Type B pancreatic cell (in vitro differentiated cells): ENCODE measurements around the gene ITGB3. TPM values are rescaled to one million over a fixed set of nuclear protein-coding genes. Genes with fewer than 3 reads are reported as not detected.

Source experiments
- DNase-seq: peaks from one replicate; pipeline ENCODE4 v3.0.0; 2021; ENCODE audit warnings: mixed read lengths; ENCODE audit not compliant: unreplicated experiment; ENCODE audit errors: extremely low spot score
- H3K27ac Mint-ChIP-seq: 2 replicates; pipeline ENCODE4 v1.8.0; 2021; ENCODE audit warnings: mild to moderate bottlenecking, mixed read lengths
- H3K27me3 Mint-ChIP-seq: 2 replicates; pipeline ENCODE4 v1.8.0; 2021; ENCODE audit warnings: mixed read lengths
- H3K36me3 Mint-ChIP-seq: 2 replicates; pipeline ENCODE4 v1.8.0; 2021; ENCODE audit warnings: mixed read lengths
- H3K4me1 Mint-ChIP-seq: one replicate; pipeline ENCODE4 v1.8.0; 2021; ENCODE audit warnings: mixed read lengths; ENCODE audit not compliant: unreplicated experiment
- H3K4me3 Mint-ChIP-seq: 2 replicates; pipeline ENCODE4 v1.8.0; 2021; ENCODE audit warnings: mild to moderate bottlenecking, mixed read lengths
- H3K9me3 Mint-ChIP-seq: 2 replicates; pipeline ENCODE4 v1.8.0; 2021; ENCODE audit warnings: mixed read lengths
- CTCF ChIP-seq: fragments of 200-600 bp; sonication (generic); conservative IDR thresholded peaks from 2 replicates; pipeline ENCODE4 v1.5.0; 2021; ENCODE audit warnings: antibody characterized with exemption, mild to moderate bottlenecking
- total RNA-seq: library from RNA; stranded (reverse); gene quantifications from 2 replicates; pipeline ENCODE4 v1.2.1, GENCODE V29; 2021; ENCODE audit warnings: low replicate concordance

The ITGB3 gene
- total RNA-seq, 1 donor from 2014 or later: 1.6 TPM

- H3K4me1 Mint-ChIP-seq: peaks cover 4% of the 10 kb centered on the region
- TF ChIP-seq CTCF: no peak
- H3K4me3 Mint-ChIP-seq: no peak overlapping the region
- peaks cover 10% of the 10 kb centered on the region for H3K27me3 Mint-ChIP-seq
- DNase-seq: no peak
- no peaks in the 10 kb centered on the region for H3K9me3 Mint-ChIP-seq
- H3K27ac Mint-ChIP-seq: no peak overlapping the region
- H3K36me3 Mint-ChIP-seq: no peaks in the 10 kb centered on the region
These were observed 18.1 kb upstream of the ITGB3 start for GRCh38 chr17:47235506-47235905.

GRCh38 chr17:47235923-47236322 is 17.7 kb upstream of the ITGB3 start:
- H3K4me1 Mint-ChIP-seq: peaks cover 5% of the 10 kb centered on the region
- no peaks in the 10 kb centered on the region for H3K36me3 Mint-ChIP-seq
- no peak for DNase-seq
- H3K27me3 Mint-ChIP-seq: peaks cover 11% of the 10 kb centered on the region
- no peak for TF ChIP-seq CTCF
- no peaks in the 10 kb centered on the region for H3K9me3 Mint-ChIP-seq
- H3K4me3 Mint-ChIP-seq: no peak overlapping the region
- no peak overlapping the region for H3K27ac Mint-ChIP-seq

- no peaks in the 10 kb centered on the region for H3K36me3 Mint-ChIP-seq
- H3K27me3 Mint-ChIP-seq: peaks cover 11% of the 10 kb centered on the region
These were observed 15.8 kb upstream of the ITGB3 start for GRCh38 chr17:47237841-47238240.

GRCh38 chr17:47238321-47239010 is 15.2 kb upstream of the ITGB3 start:
- Mint-ChIP-seq H3K36me3 (no peaks in the 10 kb centered on the region), H3K9me3 (no peaks in the 10 kb centered on the region)

More at GRCh38 chr17:47237841-47238240, 15.8 kb upstream of the ITGB3 start:
- no peak overlapping the region for H3K27ac Mint-ChIP-seq
- no peak for TF ChIP-seq CTCF
- peaks cover 5% of the 10 kb centered on the region for H3K4me1 Mint-ChIP-seq
- no peaks in the 10 kb centered on the region for H3K9me3 Mint-ChIP-seq
- no peak overlapping the region for H3K4me3 Mint-ChIP-seq
- no peak for DNase-seq

GRCh38 chr17:47239619-47239966 is 14.0 kb upstream of the ITGB3 start:
- Mint-ChIP-seq H3K9me3 (no peaks in the 10 kb centered on the region), H3K27me3 (peaks cover 11% of the 10 kb centered on the region), H3K27ac (no peak overlapping the region), H3K4me1 (peaks cover 5% of the 10 kb centered on the region), H3K4me3 (no peak overlapping the region), H3K36me3 (no peaks in the 10 kb centered on the region)
- DNase-seq: no peak
- no peak for TF ChIP-seq CTCF

More at GRCh38 chr17:47238321-47239010, 15.2 kb upstream of the ITGB3 start:
- Mint-ChIP-seq H3K27ac (no peak overlapping the region), H3K4me3 (no peak overlapping the region), H3K4me1 (peaks cover 5% of the 10 kb centered on the region), H3K27me3 (peaks cover 11% of the 10 kb centered on the region)
- TF ChIP-seq CTCF: no peak
- DNase-seq: no peak
